ENCODE results near the gene GNL1. TPM values are rescaled to one million over a fixed set of nuclear protein-coding genes. Genes with fewer than 3 reads are reported as not detected.
A peak's percentile ranks its signal among the peaks of the same experiment; 100 is the strongest.
"Not testable (repeated sequence)": the region's sequence is repeated elsewhere in the genome, so short reads cannot be mapped to it uniquely, and the experiment has no call there.

The GNL1 gene
- total and polyA plus RNA-seq, 12 donors = 17.3 to 34.1 (median 20.1) TPM

DNA sequence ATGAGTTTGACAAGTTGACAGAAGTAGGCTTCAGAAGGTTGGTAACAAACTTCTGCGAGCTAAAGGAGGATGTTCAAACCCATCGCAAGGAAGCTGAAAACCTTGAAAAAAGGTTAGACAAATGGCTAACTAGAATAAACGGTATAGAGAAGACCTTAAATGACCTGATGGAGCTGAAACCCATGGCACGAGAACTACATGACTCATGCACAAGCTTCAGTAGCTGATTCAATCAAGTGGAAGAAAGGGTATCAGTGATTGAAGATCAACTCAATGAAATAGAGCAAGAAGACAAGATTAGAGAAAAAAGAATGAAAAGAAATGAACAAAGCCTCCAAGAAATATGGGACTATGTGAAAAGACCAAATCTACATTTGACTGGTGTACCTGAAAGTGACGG, 34.3 kb downstream of the GNL1 start:
- 82 to 83% methylated on average over 5 of the region's 5 CpGs for WGBS, 2 donors
- H3K36me3 ChIP-seq; intact Hi-C loops (cut with DNase I); H3K4me3 ChIP-seq; ATAC-seq; H3K4me1 ChIP-seq; DNase-seq; H3K27me3 ChIP-seq; H3K27ac ChIP-seq: not testable (repeated sequence)
- H3K9me3 ChIP-seq = peaks cover 0 to 17% (median 0%) of the 10 kb centered on the region in 11 donors

DNA sequence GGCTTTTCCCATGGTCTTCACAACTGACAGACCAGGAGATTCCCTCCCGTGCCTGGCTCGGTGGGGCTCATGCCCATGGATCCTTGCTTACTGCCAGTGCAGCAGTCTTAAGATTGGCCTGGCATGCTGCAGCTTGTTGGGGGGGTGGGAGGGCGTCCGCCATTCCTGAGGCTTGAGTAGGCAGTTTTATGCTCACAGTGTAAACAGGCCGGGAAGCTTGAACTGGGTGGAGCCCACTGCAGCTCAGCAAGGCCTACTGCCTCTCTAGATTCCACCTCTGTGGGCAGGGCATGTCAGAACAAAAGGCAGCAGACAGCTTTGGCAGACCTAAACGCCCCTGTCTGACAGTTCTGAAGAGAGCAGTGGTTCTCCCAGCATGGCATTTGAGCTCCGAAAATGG, 35.2 kb downstream of the GNL1 start:
- DNase-seq; intact Hi-C loops (cut with DNase I); H3K4me3 ChIP-seq; H3K36me3 ChIP-seq; ATAC-seq; H3K4me1 ChIP-seq; H3K27me3 ChIP-seq: not testable (repeated sequence)
- Histone ChIP-seq H3K9me3 (peaks cover 0 to 14% (median 0%) of the 10 kb centered on the region in 11 donors), H3K27ac (peak overlapping the region in 8 of 10 donors; percentile 10 to 67 (median 48))
- 73 to 74% methylated on average over 7 of the region's 7 CpGs for whole genome bisulfite sequencing, 2 donors

DNA sequence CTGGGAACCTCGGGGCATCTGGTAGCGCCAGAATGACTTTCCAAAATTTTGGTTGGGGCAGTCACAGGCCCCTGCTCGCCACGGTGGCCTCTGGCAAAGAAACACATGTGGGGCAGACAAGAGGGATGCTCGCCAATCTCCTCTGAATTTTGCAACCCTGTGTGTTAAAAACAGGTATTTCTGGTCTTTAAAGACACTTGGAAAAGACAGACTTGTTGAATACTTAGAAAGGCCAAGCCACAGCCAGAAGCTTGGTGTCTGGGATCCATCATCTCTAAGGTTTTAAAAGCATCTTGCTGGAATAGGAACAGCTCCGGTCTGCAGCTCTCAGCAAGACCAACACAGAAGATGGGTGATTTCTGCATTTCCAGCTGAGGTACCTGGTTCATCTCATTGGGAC, 35.8 kb downstream of the GNL1 start:
- 91 to 93% methylated on average over 6 of the region's 6 CpGs for WGBS, 2 donors
- Histone ChIP-seq H3K4me3 (no peak overlapping the region), H3K27me3 (no peaks in the 10 kb centered on the region), H3K9me3 (peaks cover 0 to 9% (median 0%) of the 10 kb centered on the region in 11 donors), H3K4me1 (peaks cover 0 to 14% (median 7%) of the 10 kb centered on the region in 9 donors), H3K27ac (peak overlapping the region in 8 of 10 donors; percentile 10 to 67 (median 48)), H3K36me3 (no peaks in the 10 kb centered on the region)
- intact Hi-C loops (cut with DNase I) = no loop called here
- DNase-seq = no peak
- no peak for ATAC-seq
- TF ChIP-seq, protein P1, sequence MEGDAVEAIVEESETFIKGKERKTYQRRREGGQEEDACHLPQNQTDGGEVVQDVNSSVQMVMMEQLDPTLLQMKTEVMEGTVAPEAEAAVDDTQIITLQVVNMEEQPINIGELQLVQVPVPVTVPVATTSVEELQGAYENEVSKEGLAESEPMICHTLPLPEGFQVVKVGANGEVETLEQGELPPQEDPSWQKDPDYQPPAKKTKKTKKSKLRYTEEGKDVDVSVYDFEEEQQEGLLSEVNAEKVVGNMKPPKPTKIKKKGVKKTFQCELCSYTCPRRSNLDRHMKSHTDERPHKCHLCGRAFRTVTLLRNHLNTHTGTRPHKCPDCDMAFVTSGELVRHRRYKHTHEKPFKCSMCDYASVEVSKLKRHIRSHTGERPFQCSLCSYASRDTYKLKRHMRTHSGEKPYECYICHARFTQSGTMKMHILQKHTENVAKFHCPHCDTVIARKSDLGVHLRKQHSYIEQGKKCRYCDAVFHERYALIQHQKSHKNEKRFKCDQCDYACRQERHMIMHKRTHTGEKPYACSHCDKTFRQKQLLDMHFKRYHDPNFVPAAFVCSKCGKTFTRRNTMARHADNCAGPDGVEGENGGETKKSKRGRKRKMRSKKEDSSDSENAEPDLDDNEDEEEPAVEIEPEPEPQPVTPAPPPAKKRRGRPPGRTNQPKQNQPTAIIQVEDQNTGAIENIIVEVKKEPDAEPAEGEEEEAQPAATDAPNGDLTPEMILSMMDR (IDR thresholded peaks at IDR 0.05) = no peak

DNA sequence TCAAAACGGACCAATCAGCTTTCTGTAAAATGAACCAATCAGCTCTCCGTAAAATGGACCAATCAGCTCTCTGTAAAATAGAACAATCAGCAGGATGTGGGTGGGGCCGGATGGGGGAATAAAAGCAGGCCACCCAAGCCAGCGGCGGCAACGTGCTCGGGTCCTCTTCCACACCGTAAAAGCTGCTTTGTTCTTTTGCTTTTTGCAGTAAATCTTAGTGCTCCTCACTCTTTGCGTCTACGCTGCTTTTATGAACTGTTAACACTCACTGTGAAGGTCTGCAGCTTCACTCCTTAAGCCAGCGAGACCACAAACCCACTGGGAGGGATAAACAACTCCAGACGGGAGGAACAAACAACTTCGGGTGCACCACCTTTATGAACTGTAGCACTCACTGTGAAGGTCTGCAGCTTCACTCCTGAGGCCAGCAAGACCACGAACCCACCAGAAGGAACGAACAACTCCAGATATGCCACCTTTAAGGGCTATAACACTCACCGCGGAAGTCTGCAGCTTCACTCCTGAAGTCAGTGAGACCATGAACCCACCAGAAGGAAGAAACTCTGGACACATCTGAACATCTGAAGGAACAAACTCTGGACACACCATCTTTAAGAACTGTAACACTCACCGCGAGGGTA, 37.7 kb downstream of the GNL1 start:
- WGBS, 2 donors = 80 to 85% methylated on average over 19 of the region's 19 CpGs

DNA sequence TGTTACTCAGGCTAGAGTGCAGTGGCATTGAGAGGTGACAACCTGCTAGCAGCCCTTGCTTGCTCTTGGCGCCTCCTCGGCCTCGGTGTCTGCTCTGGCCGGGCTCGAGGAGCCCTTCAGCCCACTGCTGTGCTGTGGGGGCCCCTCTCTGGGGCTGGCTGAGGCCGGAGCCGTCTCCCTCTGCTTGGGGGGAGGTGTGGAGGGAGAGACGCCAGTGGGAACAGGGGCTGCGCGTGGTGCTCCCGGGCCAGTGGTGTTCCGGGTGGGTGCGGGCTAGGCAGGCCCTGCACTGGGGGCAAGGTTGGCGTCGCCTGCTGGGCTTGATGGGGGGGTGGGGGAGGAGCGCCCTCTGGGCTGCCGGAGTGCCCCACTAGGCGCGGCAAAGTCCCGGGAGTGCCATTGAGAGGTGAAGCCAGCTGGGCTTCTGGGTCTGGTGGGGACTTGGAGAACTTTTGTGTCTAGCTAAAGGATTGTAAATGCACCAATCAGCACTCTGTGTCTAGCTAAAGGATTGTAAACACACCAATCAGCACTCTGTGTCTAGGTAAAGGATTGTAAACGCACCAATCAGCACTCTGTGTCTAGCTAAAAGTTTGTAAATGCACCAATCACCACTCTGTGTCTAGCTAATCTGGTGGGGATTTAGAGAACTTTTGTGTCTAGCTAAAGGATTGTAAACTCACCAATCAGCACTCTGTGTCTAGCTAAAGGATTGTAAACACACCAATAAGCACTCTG, 38.4 kb downstream of the GNL1 start:
- peaks cover 0 to 23% (median 7%) of the 10 kb centered on the region in 9 donors for H3K4me1 ChIP-seq
- peak overlapping the region in 8 of 10 donors; percentile 10 to 98 (median 92) for H3K27ac ChIP-seq
- intact Hi-C loops (cut with DNase I); H3K36me3 ChIP-seq; H3K4me3 ChIP-seq; H3K27me3 ChIP-seq; H3K9me3 ChIP-seq; DNase-seq: not testable (repeated sequence)
- WGBS, 2 donors = 93% methylated on average over 21 of the region's 21 CpGs
- ATAC-seq = peak in 1 of 8 donors; percentile 39

More for the DNA sequence above, 37.7 kb downstream of the GNL1 start:
- H3K9me3 ChIP-seq; intact Hi-C loops (cut with DNase I); ATAC-seq; DNase-seq; H3K36me3 ChIP-seq; H3K4me3 ChIP-seq; H3K27ac ChIP-seq; H3K27me3 ChIP-seq: not testable (repeated sequence)
- H3K4me1 ChIP-seq = peaks cover 0 to 23% (median 7%) of the 10 kb centered on the region in 9 donors

DNA sequence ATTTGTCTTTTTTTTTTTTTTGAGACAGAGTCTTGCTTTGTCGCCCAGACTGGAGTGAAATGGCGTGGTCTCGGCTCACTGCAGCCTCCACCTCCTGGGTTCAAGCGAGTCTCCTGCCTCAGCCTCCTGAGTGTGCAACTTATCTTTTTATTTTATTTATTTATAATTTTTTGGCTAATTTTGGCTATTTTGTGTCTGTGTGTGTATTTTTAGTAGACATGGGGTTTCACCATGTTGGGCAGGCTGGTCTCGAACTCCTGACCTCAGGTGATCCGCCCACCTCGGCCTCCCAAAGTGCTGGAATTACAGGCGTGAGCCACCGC, 39.6 kb downstream of the GNL1 start:
- intact Hi-C loops (cut with DNase I) = loop anchor here in 1 of 10 donors (1.0 kb wide), 1 partner anchor 27 kb away; the partner anchor contains the start of gene HLA-E
- DNase-seq, ATAC-seq, H3K27me3 ChIP-seq, H3K36me3 ChIP-seq, H3K9me3 ChIP-seq: not testable (repeated sequence)
- peaks cover 0 to 23% (median 7%) of the 10 kb centered on the region in 9 donors for H3K4me1 ChIP-seq
- 51 to 65% methylated on average over 9 of the region's 9 CpGs for WGBS, 2 donors
- peak overlapping the region; percentile 71 to 98 (median 92) for H3K27ac ChIP-seq
- peak overlapping the region in 9 of 10 donors; percentile 23 to 65 (median 49) for H3K4me3 ChIP-seq

Measured in heart right ventricle (tissue), 16 donors.